Psoas muscle (tissue), 8 donors: Measurements from ENCODE around the gene SULF2. TPM values are rescaled to one million over a fixed set of nuclear protein-coding genes. Genes with fewer than 3 reads are reported as not detected.

Experiments used
- ATAC-seq, 4 donors: fragments of 200-7000 bp; cut with Tn5 transposase; one replicate each; pipeline ENCODE4 v1.9.1; 2020; ENCODE audit warnings: moderate library complexity in 3 of 4, mild to moderate bottlenecking in 2 of 4
- DNase-seq, 2 donors: peaks; one replicate each; pipeline ENCODE4 v3.0.0-alpha.2; 2020
- H3K27ac ChIP-seq: fragments of 200-600 bp; one replicate; pipeline ENCODE4 v1.8.0; 2022
- H3K27me3 ChIP-seq, 3 donors: fragments of 200-600 bp in 1 of 3; one replicate each; pipeline versions ENCODE4 v1.6.1 to v1.8.0; 2013 to 2022; ENCODE audit warnings: low read length in 2 of 3, mild to moderate bottlenecking in 2 of 3, moderate library complexity in 1 of 3; ENCODE audit not compliant: insufficient read depth in 3 of 3
- H3K36me3 ChIP-seq, 2 donors: fragments of 200-600 bp in 1 of 2; one replicate each; pipeline versions ENCODE4 v1.6.1 to v1.8.0; 2013 to 2022; ENCODE audit warnings: low read depth in 1 of 2, mild to moderate bottlenecking in 1 of 2, moderate library complexity in 1 of 2; ENCODE audit not compliant: insufficient read depth in 1 of 2
- H3K4me1 ChIP-seq: fragments of 200-600 bp; one replicate; pipeline ENCODE4 v1.8.0; 2022
- H3K4me3 ChIP-seq: fragments of 200-600 bp; one replicate; pipeline ENCODE4 v1.8.0; 2022; ENCODE audit warnings: mild to moderate bottlenecking
- H3K9me3 ChIP-seq: fragments of 200-600 bp; one replicate; pipeline ENCODE4 v1.8.0; 2022
- CTCF ChIP-seq: fragments of 200-600 bp; IDR thresholded peaks from one replicate; pipeline ENCODE4 v1.8.0; 2022; ENCODE audit warnings: antibody characterized with exemption
- WGBS, 3 donors: extraction: QIAGEN DNeasy Blood & Tissue Kit; methylation state at CpG; one replicate each; pipeline versions ENCODE4 v1.1.6 to v1.1.7; 2013; 5-methylcytosine and 5-hydroxymethylcytosine counted together
- intact Hi-C, 2 donors: fragments of 100-400 bp; cut with DNase I; formaldehyde crosslinking; loops; one replicate each; pipeline versions ENCODE4 v1.11.0 to v1.14.2; 2022
- polyA plus RNA-seq, 3 donors: library from polyadenylated mRNA; stranded (reverse); fragments of 200-250 nt; gene quantifications; one replicate each; pipeline ENCODE4 v1.2.3, GENCODE V29; 2013
- total RNA-seq, 4 donors: library from RNA; stranded (reverse); fragmentation: NEBNext Ultra II Directional in 2 of 4; extraction: Animal tissue kit (Norgen Biotek cat#: 25700) in 2 of 4; gene quantifications; one replicate each; pipeline versions ENCODE4 v1.2.1 to v1.2.4, GENCODE V29; 2021 to 2023
- donor health status: healthy with polysubstance abuse.
- donor health status: DM: no; HTN: no; CAD: no; lungs with moderate emphysema.
- donor health status: Bipolar disorder and iron deficiency.
- donor health status: healthy.
- donor health status: DM: yes; HTN: yes; CAD: no.
- donor health status: DM: no; HTN: no; CAD: no.
- donor health status: DM: no; HTN: no; CAD: no.
- donor health status: DM: yes; HTN: yes; CAD: no.

SULF2 gene
- total and polyA plus RNA-seq, 7 donors: 5.3 to 23.3 (median 11.6) TPM

- Histone ChIP-seq H3K27me3 (peaks cover 0 to 5% (median 2%) of the 10 kb centered on the region in 3 donors), H3K36me3 (no peaks in the 10 kb centered on the region), H3K27ac (no peak overlapping the region), H3K9me3 (no peaks in the 10 kb centered on the region), H3K4me3 (no peak overlapping the region), H3K4me1 (no peaks in the 10 kb centered on the region)
- 83 to 86% (median 83%) methylated on average over 15 of the region's 15 CpGs for WGBS, 3 donors
- no peak for TF ChIP-seq CTCF
- intact Hi-C loops: no loop called here
- DNase-seq (no peak), ATAC-seq (no peak)
Observed at GRCh38 chr20:47801759-47802158, 16.5 kb upstream of the SULF2 start.

GRCh38 chr20:47801079-47801478, 15.8 kb upstream of the SULF2 start:
- intact Hi-C loops: no loop called here
- WGBS, 3 donors: 93 to 96% (median 93%) methylated on average over 5 of the region's 5 CpGs
- DNase-seq (no peak), ATAC-seq (no peak)
- Histone ChIP-seq H3K27me3 (peaks cover 0 to 5% (median 2%) of the 10 kb centered on the region in 3 donors), H3K4me3 (no peak overlapping the region), H3K27ac (no peak overlapping the region), H3K4me1 (no peaks in the 10 kb centered on the region), H3K36me3 (no peaks in the 10 kb centered on the region), H3K9me3 (no peaks in the 10 kb centered on the region)
- no peak for TF ChIP-seq CTCF

GRCh38 chr20:47800623-47801022, 15.3 kb upstream of the SULF2 start:
- no peak for DNase-seq
- no peak overlapping the region for H3K4me3 ChIP-seq
- no peak overlapping the region for H3K27ac ChIP-seq
- peaks cover 0 to 5% (median 2%) of the 10 kb centered on the region in 3 donors for H3K27me3 ChIP-seq
- no peaks in the 10 kb centered on the region for H3K4me1 ChIP-seq
- no peak for ATAC-seq
- intact Hi-C loops: no loop called here
- no peak for TF ChIP-seq CTCF
- no peaks in the 10 kb centered on the region for H3K36me3 ChIP-seq
- no peaks in the 10 kb centered on the region for H3K9me3 ChIP-seq
- 50 to 74% (median 54%) methylated on average over 11 of the region's 11 CpGs for WGBS, 3 donors

GRCh38 chr20:47799116-47799715, 13.9 kb upstream of the SULF2 start:
- no peak for TF ChIP-seq CTCF
- intact Hi-C loops: no loop called here
- H3K27me3 ChIP-seq: peaks cover 0 to 2% (median 0%) of the 10 kb centered on the region in 3 donors
- no peak overlapping the region for H3K27ac ChIP-seq
- no peak overlapping the region for H3K4me3 ChIP-seq
- H3K4me1 ChIP-seq: no peaks in the 10 kb centered on the region
- H3K9me3 ChIP-seq: no peaks in the 10 kb centered on the region
- no peaks in the 10 kb centered on the region for H3K36me3 ChIP-seq
- DNase-seq (no peak), ATAC-seq (peak in 2 of 4 donors; percentile 37 to 42)
- whole genome bisulfite sequencing, 3 donors: 16 to 21% (median 20%) methylated on average over 6 of the region's 6 CpGs

GRCh38 chr20:47796971-47797370, 11.7 kb upstream of the SULF2 start:
- WGBS, 3 donors: 79 to 90% (median 84%) methylated on average over 9 of the region's 9 CpGs
- Histone ChIP-seq H3K27ac (no peak overlapping the region), H3K4me3 (no peak overlapping the region), H3K36me3 (no peaks in the 10 kb centered on the region), H3K9me3 (no peaks in the 10 kb centered on the region), H3K4me1 (no peaks in the 10 kb centered on the region), H3K27me3 (peaks cover 0 to 2% (median 0%) of the 10 kb centered on the region in 3 donors)
- ATAC-seq (no peak), DNase-seq (no peak)
- no peak for TF ChIP-seq CTCF
- intact Hi-C loops: no loop called here
